Measurements from ENCODE around the gene MAPK4.

MAPK4 gene

GRCh38 chr18:50726960-50727589 is 167.2 kb downstream of the MAPK4 start:
- no peak for DNase-seq

- no peak for DNase-seq
Observed at GRCh38 chr18:50727721-50728471, 168.0 kb downstream of the MAPK4 start.

DNA sequence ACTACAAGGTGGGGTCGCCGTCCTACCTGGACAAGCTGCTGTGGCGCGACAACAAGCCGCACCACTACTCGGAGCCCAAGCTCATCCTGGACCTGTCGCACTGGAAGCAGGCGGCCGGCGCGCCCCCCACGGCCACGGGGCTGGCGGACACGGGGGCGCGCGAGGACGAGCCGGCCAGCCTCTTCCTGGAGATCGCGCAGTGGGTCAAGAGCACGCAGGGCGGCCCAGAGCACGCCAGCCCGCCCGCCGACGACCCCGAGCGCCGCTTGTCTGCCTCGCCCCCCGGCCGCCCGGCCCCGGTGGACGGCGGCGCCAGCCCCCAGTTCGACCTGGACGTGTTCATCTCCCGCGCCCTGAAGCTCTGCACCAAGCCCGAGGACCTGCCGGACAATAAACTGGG is 169.5 kb downstream of the MAPK4 start:
- DNase-seq, result no peak

GRCh38 chr18:50729986-50730385 is 170.1 kb downstream of the MAPK4 start:
- no peak for DNase-seq

DNA sequence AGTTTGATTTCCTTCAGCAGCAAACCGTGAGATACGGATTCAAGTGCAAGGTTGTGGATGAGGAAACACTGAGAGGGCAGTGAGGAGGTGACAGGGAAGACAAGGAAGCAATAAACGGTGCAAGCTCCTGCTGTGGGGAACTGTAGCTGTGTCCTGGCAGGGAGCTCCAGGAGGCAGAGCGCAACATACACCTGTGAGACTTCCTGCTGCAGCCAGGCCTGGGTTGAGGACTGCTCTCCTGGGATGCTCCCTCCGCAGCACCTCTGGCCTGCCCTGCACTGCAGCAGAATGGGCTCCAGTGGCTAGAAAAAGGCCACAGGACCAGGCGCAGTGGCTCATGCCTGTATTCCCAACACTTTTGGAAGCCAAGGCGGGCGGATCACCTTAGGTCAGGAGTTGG is 174.5 kb downstream of the MAPK4 start:
- no peak for DNase-seq

GRCh38 chr18:50734886-50735285 is 175.0 kb downstream of the MAPK4 start:
- no peak for DNase-seq

- no peak for DNase-seq
Observed at GRCh38 chr18:50737127-50737526, 177.2 kb downstream of the MAPK4 start.

DNA sequence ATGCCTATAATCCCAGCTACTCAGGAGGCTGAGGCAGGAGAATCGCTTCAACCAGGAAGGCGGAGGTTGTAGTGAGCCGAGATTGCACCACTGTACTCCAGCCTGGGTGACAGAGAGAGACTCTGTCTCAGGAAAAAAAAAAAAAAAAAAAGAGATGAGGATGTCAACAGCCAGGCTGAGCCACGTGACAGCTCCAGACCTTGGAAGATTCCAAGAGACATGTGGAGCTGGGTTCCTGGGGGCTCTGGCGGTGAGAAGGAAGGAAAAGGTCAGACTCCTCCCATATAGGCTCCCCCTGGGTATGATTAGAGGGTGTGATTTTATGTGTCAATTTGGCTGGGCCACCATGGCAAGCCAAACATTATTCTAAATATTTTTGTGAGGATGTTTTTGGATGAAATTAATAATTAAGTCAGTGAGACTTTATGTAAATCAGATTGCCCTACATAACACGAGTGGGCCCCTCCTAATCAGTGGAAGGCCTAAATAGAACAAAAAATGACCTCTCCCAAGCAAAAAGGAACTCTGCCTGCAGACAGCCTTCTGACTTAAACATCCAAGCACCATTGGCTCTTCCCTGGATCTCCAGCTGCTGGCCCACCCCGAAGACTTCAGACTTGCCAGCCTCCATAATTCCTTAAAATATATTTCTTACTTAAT is 178.3 kb downstream of the MAPK4 start:
- no peak for DNase-seq

DNA sequence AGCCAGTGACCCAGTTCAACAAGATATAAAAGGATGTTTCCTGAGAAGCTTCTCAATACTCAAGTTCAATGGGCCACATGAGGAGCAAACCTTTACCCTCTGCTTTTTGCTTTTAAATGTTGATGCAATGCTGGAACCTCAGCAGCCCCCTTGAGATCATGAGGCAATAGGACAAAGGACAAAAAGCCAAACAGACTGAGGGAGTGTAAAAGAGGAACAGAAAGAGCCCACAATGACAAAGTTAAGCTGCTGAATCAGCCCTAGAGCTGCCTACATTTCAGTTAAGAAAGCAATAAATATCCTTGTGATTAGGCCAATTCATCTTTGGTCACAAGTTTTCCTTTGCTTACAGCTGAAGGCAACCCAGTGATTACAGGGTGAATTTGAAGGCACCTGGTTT is 183.1 kb downstream of the MAPK4 start:
- DNase-seq, result no peak

DNA sequence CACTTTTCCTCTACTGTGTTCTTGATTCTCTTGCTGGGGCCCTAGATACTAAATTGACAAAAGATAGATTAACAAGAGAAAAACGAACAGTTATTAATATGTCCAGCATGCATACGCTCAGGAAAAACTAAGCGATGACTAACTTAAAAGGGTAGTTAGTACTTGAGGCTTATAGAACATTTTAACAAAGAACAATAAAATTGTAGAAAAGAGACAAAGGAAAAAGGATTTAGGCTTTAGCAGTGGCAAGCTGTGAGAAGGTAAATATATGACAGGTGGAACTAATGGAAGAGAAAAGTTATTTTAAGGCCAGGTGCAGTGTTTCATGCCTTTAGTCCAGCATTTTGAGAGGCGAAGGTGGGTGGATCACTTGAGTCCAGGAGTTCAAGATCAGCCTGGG is 184.4 kb downstream of the MAPK4 start:
- no peak for DNase-seq

- DNase-seq, result no peak
Observed at GRCh38 chr18:50745945-50746344, 186.1 kb downstream of the MAPK4 start.

GRCh38 chr18:50747849-50748242 is 188.0 kb downstream of the MAPK4 start:
- DNase-seq, result no peak

- no peak for DNase-seq
Observed at GRCh38 chr18:50748243-50749229, 188.6 kb downstream of the MAPK4 start.

GRCh38 chr18:50749421-50749820 is 189.5 kb downstream of the MAPK4 start:
- DNase-seq, result no peak

- no peak for DNase-seq
Observed at GRCh38 chr18:50749945-50750344, 190.1 kb downstream of the MAPK4 start.

GRCh38 chr18:50750546-50750945 is 190.7 kb downstream of the MAPK4 start:
- no peak for DNase-seq

- no peak for DNase-seq
Observed at GRCh38 chr18:50751490-50751889, 191.6 kb downstream of the MAPK4 start.

DNA sequence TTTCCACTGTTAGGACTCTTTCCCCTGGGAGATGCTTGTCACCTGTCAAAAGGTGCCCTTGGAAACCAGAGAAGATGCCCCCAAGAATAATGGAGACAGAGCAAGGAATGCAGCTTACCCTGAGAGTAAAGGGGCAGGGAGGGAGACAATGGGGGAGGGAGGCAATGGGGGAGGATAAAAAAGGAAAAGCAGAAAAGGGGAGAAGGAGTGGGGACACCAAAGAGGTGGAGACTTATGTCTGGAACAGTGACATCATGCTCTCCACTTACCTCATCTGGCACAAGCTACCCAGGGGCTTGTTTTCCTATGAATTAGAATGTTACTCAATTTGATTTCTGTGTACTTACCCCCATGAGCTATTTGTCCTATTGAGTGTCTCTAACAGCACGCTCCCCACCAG is 192.1 kb downstream of the MAPK4 start:
- DNase-seq, result no peak

DNA sequence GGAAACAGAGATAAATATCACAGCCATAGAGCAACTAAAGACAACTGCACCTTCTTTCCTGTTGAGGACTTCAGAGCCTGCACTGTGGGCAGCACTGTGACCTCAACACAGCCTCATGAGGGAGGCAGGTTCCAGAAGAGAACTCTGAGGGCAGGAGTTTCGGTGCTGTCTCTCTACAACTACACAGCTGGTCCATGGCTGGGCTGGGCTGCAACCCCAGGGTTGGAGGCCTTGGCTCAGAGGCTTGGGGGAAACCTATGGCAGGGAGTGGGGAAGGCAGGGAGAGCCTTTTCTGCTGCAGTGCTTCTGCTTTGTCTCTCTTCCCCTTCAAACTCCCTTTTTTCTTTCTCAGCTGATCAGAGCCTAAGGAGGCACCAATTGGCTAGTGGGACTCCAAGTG is 193.4 kb downstream of the MAPK4 start:
- DNase-seq, result no peak

DNA sequence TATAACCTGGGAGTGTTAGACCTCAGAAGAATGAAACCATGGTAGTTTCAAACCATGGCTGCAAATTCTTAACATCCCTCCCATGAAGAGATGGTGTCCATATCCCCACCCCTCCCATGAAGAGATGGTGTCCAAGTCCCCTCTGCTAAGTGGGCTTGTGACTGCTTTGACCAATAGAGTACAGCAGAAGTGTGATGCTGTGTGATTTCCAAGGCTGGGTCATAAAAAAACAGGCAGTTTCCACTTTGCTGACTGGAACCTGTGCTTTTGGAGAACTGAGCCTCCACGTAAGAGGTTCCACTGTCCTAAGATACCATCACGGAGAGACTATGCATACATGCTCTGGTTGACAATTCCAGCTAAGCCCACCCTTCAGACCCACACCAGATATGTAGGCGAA is 194.4 kb downstream of the MAPK4 start:
- DNase-seq, result no peak

GRCh38 chr18:50757358-50757757 is 197.5 kb downstream of the MAPK4 start:
- DNase-seq, result no peak

- no peak for DNase-seq
Observed at GRCh38 chr18:50769463-50769862, 209.6 kb downstream of the MAPK4 start.

GRCh38 chr18:50775207-50775606 is 215.3 kb downstream of the MAPK4 start:
- no peak for DNase-seq

All from activated T-cell treated with anti-CD3 and anti-CD28 coated beads for 4 hours (primary cell).